GM18858 (cell line): Measurements from ENCODE around the gene METTL2B.
A peak's percentile ranks its signal among the peaks of the same experiment; 100 is the strongest.
"Not testable (repeated sequence)": the region's sequence is repeated elsewhere in the genome, so short reads cannot be mapped to it uniquely, and the experiment has no call there.

Experiments used
- ATAC-seq: cut with Tn5 transposase; IDR thresholded peaks from one replicate; pipeline ENCODE4 v1.9.1; 2021; ENCODE audit not compliant: unreplicated experiment

METTL2B gene

GRCh38 chr7:128454808-128455542 lies 21.6 kb upstream of the METTL2B start:
- ATAC-seq = no peak

DNA sequence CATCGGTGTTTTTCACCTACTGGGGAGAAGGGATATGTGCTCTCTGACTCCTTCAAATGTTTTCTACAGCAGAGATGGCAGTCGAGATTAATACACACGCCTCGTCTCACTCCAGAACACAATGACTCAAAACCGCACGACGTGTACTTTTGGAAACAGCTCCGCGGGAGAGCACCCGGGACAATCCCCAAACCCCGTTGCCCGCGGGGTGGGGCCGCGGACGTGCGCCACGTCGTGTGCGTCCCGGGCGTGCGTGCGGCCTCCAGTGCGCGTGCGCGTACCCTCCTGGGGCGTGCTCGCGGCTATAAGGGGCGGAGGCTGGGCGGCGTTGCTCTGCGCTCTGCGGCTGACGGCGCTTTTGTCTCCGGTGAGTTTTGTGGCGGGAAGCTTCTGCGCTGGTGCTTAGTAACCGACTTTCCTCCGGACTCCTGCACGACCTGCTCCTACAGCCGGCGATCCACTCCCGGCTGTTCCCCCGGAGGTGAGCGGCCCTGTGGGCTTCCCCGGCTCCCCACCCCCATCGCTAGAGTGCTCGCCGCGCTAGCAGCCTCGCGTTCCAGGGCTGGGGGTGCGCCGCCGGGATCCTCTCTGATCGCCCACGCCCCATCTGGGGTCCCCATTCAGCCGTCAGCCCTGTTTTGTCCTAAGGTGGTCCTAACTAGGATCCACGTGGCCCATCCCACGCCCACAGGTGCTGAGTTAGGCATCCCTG lies 20.8 kb upstream of the METTL2B start, which contains the start of gene HILPDA:
Gene HILPDA (plus strand): TSS at position 336 of the 712 bp plus-strand sequence. CDS start 1,391 bp downstream, outside the sequence.
- peak; percentile 64 for ATAC-seq

DNA sequence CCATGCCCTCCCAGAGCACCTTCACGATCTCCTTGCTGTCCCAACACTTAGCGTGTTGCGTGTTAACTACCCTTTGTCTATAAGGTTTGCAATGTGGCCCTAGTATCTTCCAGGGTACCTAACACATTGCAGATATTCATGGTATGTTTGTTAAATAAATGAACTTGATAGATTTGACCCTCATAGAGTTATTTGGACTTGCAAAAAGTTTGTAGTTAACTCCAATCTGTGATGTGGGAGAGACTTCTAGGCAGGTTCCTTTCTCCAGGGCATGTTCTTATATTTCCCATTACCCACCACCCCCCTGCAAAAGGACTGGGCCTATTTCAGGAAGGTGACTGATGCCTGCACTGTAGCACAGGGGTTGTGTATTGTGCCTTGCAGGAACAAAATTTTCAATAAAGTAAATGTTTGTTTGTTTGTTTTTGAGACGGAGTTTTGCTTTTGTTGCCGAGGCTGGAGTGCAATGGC lies 20.3 kb upstream of the METTL2B start:
- ATAC-seq = no peak

GRCh38 chr7:128457385-128457784 lies 19.2 kb upstream of the METTL2B start:
- ATAC-seq = not testable (repeated sequence)

- ATAC-seq = peak; percentile 33
Observed at GRCh38 chr7:128458956-128459355, 17.6 kb upstream of the METTL2B start.

GRCh38 chr7:128459394-128459878 lies 17.1 kb upstream of the METTL2B start:
- ATAC-seq = peak; percentile 46

- no peak for ATAC-seq
Observed at GRCh38 chr7:128462460-128462859, 14.1 kb upstream of the METTL2B start.

GRCh38 chr7:128463345-128463744 lies 13.2 kb upstream of the METTL2B start:
- ATAC-seq = not testable (repeated sequence)

DNA sequence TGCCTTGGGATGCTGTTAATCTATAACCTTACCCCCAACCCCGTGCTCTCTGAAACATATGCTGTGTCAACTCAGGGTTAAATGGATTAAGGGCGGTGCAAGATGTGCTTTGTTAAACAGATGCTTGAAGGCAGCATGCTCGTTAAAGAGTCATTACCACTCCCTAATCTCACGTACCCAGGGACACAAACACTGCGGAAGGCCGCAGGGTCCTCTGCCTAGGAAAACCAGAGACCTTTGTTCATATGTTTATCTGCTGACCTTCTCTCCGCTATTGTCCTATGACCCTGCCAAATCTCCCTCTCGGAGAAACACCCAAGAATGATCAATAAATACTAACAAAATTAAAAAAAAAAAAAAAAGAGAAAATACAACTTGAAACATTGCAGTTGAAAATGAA lies 12.6 kb upstream of the METTL2B start:
- not testable (repeated sequence) for ATAC-seq

DNA sequence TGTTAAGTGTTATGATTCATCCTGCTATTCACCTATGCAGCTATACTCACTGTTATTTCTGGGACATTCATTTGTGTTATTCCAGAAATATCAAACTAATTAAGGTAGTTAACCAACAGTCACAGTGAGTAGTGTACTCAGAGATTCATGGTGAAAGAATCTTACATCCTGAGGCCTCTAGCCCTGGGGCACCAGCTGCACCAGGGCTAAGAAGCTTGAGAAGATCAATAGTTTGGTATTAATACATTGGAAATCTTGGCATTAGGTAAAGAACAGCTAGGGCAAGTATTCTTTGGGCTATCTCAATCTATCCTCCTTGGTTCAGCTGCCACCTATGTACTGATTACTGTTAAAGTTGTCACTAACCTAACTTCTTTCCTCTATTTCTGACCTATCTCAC lies 9.7 kb upstream of the METTL2B start:
- not testable (repeated sequence) for ATAC-seq

- ATAC-seq = not testable (repeated sequence)
Observed at GRCh38 chr7:128477336-128477690, 765 bp downstream of the METTL2B start.

GRCh38 chr7:128479082-128479481 lies 2.5 kb downstream of the METTL2B start:
- ATAC-seq = not testable (repeated sequence)

- not testable (repeated sequence) for ATAC-seq
Observed at GRCh38 chr7:128488134-128488533, 11.6 kb downstream of the METTL2B start.

DNA sequence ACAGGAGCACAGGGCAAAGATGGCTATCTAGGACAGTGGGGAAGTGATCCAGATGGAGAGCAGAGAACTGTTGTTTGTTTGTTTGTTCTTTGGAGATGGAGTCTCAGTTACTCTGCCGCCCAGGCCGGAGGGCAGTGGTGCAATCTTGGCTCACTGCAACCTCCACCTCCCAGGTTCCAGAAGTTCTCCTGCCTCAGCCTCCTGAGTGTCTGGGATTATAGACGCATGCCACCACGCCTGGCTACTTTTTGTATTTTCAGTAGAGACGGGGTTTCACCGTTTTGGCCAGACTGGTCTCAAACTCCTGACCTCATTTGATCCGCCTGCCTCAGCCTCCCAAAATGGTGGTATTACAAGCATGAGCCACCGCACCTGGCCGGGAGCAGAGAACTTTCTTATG lies 20.9 kb downstream of the METTL2B start:
- no peak for ATAC-seq

DNA sequence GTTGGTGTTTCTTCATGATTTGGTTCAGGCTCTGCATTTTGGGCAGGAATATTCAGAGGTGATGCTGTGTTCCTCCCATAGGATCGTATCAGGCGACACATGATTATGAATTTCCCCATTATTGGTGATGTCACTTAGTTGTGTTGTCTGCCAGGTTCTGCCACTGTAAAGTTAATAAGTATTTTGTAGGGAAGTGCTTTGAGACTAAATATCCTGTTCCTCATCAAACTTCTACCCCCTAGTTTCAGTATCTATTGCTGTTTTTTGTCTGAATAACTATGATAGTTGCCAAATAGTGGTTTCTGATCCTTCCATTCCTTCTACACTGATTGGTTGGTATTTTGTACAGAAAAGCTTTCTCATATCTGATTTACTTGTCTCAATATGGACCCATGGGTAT lies 28.9 kb downstream of the METTL2B start:
- ATAC-seq = not testable (repeated sequence)

GRCh38 chr7:128506819-128507218 lies 30.3 kb downstream of the METTL2B start:
- peak; percentile 48 for ATAC-seq

DNA sequence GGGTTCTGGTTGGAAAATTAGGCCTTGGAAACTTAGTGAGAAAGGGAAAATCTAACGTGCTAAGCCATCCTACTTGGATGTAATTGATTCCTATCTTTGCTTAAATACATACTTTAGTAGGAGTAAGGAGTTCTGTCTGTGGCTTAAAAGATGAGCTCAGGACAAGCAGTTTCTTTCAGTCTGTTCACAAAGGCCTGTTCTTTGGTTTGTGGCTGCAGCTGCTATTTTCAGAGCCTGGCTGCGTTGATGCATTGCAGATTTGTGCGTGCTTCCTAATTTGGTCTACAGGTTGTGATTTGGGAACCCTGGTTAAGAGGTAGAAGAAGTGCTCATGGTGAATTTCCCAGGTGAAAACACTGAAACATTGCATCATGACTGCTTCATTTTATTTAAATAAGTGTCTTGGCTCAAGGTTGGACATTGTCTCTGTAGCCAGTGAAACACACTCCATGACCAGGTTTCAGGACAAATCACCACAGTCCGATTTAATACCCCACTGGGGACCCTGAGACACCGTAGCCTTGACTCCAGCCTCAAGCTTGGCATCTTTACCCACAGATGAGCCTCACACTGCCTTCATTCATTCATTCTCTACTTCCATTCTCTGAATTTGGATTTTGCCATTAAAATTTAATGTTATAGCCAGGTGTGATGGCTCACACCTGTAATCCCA lies 30.9 kb downstream of the METTL2B start:
- peak; percentile 41 for ATAC-seq

DNA sequence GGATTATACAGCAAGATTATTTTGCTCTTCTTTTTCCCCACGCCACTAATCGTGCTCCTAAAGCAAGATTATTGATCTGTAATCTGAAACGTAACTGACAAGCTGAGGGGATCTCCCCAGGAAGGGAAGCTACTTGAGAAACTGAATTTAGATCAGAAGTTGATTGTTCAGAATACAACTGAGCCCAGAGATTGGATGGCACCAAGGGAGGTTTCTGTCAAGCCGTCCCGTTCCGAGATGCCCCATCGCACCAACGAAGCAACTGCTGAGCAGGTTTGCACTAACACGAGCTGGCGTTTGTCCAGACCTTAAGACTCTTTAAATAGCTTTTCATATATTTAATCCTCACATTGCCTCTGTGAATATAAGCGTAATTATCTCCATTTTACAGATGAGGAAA lies 35.1 kb downstream of the METTL2B start:
- ATAC-seq = not testable (repeated sequence)

DNA sequence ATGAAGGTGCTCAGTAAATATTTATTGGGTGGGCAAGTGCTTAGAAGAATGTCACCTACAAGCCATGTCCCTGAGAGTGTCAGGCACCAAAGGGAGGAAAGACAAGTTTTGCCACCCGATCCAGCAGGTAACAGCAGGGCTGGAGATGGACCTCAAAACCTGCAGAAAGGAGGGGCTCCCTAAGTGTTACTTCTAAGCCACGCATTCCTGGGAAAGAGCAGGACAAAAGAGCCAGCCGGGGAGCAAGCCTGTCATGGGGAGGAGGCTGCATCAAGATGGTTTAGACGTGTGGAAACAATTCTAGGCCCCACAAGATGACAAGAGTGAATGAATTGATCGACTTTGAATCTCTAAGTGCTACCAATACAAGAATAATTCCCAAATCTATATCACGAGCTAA lies 38.7 kb downstream of the METTL2B start:
- not testable (repeated sequence) for ATAC-seq

DNA sequence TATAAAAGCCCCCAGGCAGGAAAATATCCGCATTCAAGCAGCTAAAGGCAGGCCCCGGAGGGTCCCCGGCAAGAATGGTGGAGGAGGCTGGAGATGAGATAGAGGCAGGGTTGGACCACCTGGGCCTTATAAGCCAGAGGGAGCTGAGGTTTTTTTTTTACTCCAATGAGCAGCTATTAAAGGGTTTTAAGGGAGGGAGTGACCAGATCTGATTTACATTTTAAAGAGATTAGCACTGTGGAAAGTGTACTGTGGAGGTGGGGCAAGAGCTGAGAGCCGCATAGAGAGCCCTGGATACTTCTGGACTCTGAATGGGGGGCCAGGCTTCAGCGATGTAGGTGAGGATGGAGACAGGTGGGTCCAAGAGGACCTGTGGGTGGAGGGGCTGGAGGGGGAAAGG lies 40.5 kb downstream of the METTL2B start:
- not testable (repeated sequence) for ATAC-seq

GRCh38 chr7:128523226-128523931 lies 46.8 kb downstream of the METTL2B start:
- not testable (repeated sequence) for ATAC-seq
